Thymus (tissue), 11 donors: Measurements from ENCODE around the gene SEC14L6. TPM values are rescaled to one million over a fixed set of nuclear protein-coding genes. Genes with fewer than 3 reads are reported as not detected.

Experiments used
- DNase-seq, 9 donors: peaks; one replicate each; pipeline ENCODE4 v3.0.0-alpha.2; 2013; ENCODE audit warnings: low spot score in 9 of 9, low read depth in 6 of 9, missing footprints in 1 of 9
- H3K27ac ChIP-seq, 2 donors: one replicate each; pipeline ENCODE4 v1.5.1; 2013; ENCODE audit warnings: control low read depth in 1 of 2, low read depth in 1 of 2, low read length in 1 of 2, mild to moderate bottlenecking in 1 of 2, moderate library complexity in 1 of 2
- H3K27me3 ChIP-seq, 2 donors: one replicate each; pipeline ENCODE4 v1.5.1; 2013; ENCODE audit warnings: low read length in 1 of 2; ENCODE audit not compliant: control insufficient read depth in 2 of 2, insufficient read depth in 1 of 2
- H3K36me3 ChIP-seq, 2 donors: one replicate each; pipeline ENCODE4 v1.5.1; 2013; ENCODE audit warnings: low read length in 1 of 2, mild to moderate bottlenecking in 1 of 2, moderate library complexity in 1 of 2; ENCODE audit not compliant: control insufficient read depth in 2 of 2, insufficient read depth in 2 of 2
- H3K4me1 ChIP-seq, 2 donors: one replicate each; pipeline ENCODE4 v1.5.1; 2013; ENCODE audit warnings: low read length in 2 of 2; ENCODE audit not compliant: control insufficient read depth in 2 of 2, insufficient read depth in 2 of 2
- H3K4me3 ChIP-seq, 2 donors: one replicate each; pipeline ENCODE4 v1.5.1; 2013; ENCODE audit warnings: low read length in 2 of 2, control low read depth in 1 of 2, mild to moderate bottlenecking in 1 of 2
- H3K9me3 ChIP-seq, 2 donors: one replicate each; pipeline ENCODE4 v1.5.1; 2013; ENCODE audit warnings: low read length in 1 of 2, mild to moderate bottlenecking in 1 of 2; ENCODE audit not compliant: control insufficient read depth in 2 of 2, insufficient read depth in 1 of 2
- WGBS: extraction: QIAGEN DNeasy Blood & Tissue Kit; methylation state at CpG from one replicate; pipeline ENCODE4 v1.1.7; 2013; 5-methylcytosine and 5-hydroxymethylcytosine counted together
- polyA plus RNA-seq: library from polyadenylated mRNA; stranded (reverse); fragments of 200-250 nt; gene quantifications from one replicate; pipeline ENCODE4 v1.2.3, GENCODE V29; 2013
- total RNA-seq: library from RNA; stranded (reverse); fragments of 120-200 nt; gene quantifications from one replicate; pipeline ENCODE4 v1.2.4, GENCODE V29; 2013
- donor health status: healthy.

SEC14L6 gene
- total and polyA plus RNA-seq, 2 donors, result 0.24 to 0.39 TPM

GRCh38 chr22:30531651-30532608 is 14.6 kb downstream of the SEC14L6 start:
- Histone ChIP-seq H3K4me1 (no peaks in the 10 kb centered on the region), H3K9me3 (no peaks in the 10 kb centered on the region), H3K27me3 (peaks cover 0 to 2% of the 10 kb centered on the region in 2 donors), H3K4me3 (no peak overlapping the region), H3K27ac (no peak overlapping the region), H3K36me3 (no peaks in the 10 kb centered on the region)
- no peak for DNase-seq
- WGBS, result 95% methylated on average over 17 of the region's 17 CpGs

- no peaks in the 10 kb centered on the region for H3K9me3 ChIP-seq
- WGBS, result 93% methylated on average over 4 of the region's 4 CpGs
These were observed 19.9 kb downstream of the SEC14L6 start for GRCh38 chr22:30526656-30527055.

GRCh38 chr22:30523646-30524489 is 22.7 kb downstream of the SEC14L6 start:
- no peaks in the 10 kb centered on the region for H3K4me1 ChIP-seq
- H3K4me3 ChIP-seq, result no peak overlapping the region
- H3K27ac ChIP-seq, result no peak overlapping the region
- peaks cover 0 to 4% of the 10 kb centered on the region in 2 donors for H3K27me3 ChIP-seq
- DNase-seq, result no peak
- H3K36me3 ChIP-seq, result no peaks in the 10 kb centered on the region
- WGBS, result 92% methylated on average over 8 of the region's 8 CpGs
- no peaks in the 10 kb centered on the region for H3K9me3 ChIP-seq

More at GRCh38 chr22:30526656-30527055, 19.9 kb downstream of the SEC14L6 start:
- no peak for DNase-seq
- no peaks in the 10 kb centered on the region for H3K4me1 ChIP-seq
- no peak overlapping the region for H3K4me3 ChIP-seq
- H3K36me3 ChIP-seq, result no peaks in the 10 kb centered on the region
- H3K27me3 ChIP-seq, result peaks cover 0 to 4% of the 10 kb centered on the region in 2 donors
- H3K27ac ChIP-seq, result no peak overlapping the region

GRCh38 chr22:30521368-30522156 is 25.0 kb downstream of the SEC14L6 start:
- Histone ChIP-seq H3K36me3 (no peaks in the 10 kb centered on the region), H3K9me3 (no peaks in the 10 kb centered on the region), H3K4me3 (no peak overlapping the region), H3K4me1 (no peaks in the 10 kb centered on the region), H3K27me3 (peaks cover 0 to 4% of the 10 kb centered on the region in 2 donors), H3K27ac (no peak overlapping the region)
- WGBS, result 90% methylated on average over 5 of the region's 5 CpGs
- no peak for DNase-seq

- DNase-seq, result no peak
- Histone ChIP-seq H3K4me1 (no peaks in the 10 kb centered on the region), H3K27me3 (no peaks in the 10 kb centered on the region), H3K9me3 (no peaks in the 10 kb centered on the region), H3K4me3 (no peak overlapping the region), H3K36me3 (no peaks in the 10 kb centered on the region), H3K27ac (no peak overlapping the region)
- WGBS, result 96% methylated on average over 7 of the region's 7 CpGs
These were observed 26.6 kb downstream of the SEC14L6 start for GRCh38 chr22:30519842-30520425.

- WGBS, result 94% methylated on average over 5 of the region's 5 CpGs
- H3K36me3 ChIP-seq, result no peaks in the 10 kb centered on the region
These were observed 29.8 kb downstream of the SEC14L6 start for GRCh38 chr22:30516731-30517130.

GRCh38 chr22:30516273-30516672 is 30.3 kb downstream of the SEC14L6 start:
- Histone ChIP-seq H3K27ac (no peak overlapping the region), H3K36me3 (no peaks in the 10 kb centered on the region), H3K4me1 (no peaks in the 10 kb centered on the region), H3K9me3 (no peaks in the 10 kb centered on the region), H3K27me3 (peaks cover 0 to 2% of the 10 kb centered on the region in 2 donors), H3K4me3 (no peak overlapping the region)
- DNase-seq, result no peak
- WGBS, result 94% methylated on average over 6 of the region's 6 CpGs

More at GRCh38 chr22:30516731-30517130, 29.8 kb downstream of the SEC14L6 start:
- Histone ChIP-seq H3K4me3 (no peak overlapping the region), H3K27me3 (peaks cover 0 to 2% of the 10 kb centered on the region in 2 donors), H3K27ac (no peak overlapping the region), H3K9me3 (no peaks in the 10 kb centered on the region), H3K4me1 (no peaks in the 10 kb centered on the region)
- no peak for DNase-seq

- 96% methylated on average over 4 of the region's 4 CpGs for WGBS
- Histone ChIP-seq H3K4me3 (no peak overlapping the region), H3K36me3 (no peaks in the 10 kb centered on the region), H3K4me1 (no peaks in the 10 kb centered on the region), H3K27me3 (peaks cover 0 to 2% of the 10 kb centered on the region in 2 donors), H3K27ac (no peak overlapping the region), H3K9me3 (no peaks in the 10 kb centered on the region)
- no peak for DNase-seq
These were observed 32.3 kb downstream of the SEC14L6 start for GRCh38 chr22:30514252-30514651.
